Calu3 (cell line): ENCODE data around the gene UBE2F. TPM values are rescaled to one million over a fixed set of nuclear protein-coding genes. Genes with fewer than 3 reads are reported as not detected.

Experiments used
- BruUV-seq: library from RNA; stranded (reverse); fragments of 400-500 nt; replicated peaks from 2 replicates; lab custom pipeline; 2021; lab: Mats Ljungman, UMichigan
- CTCF ChIA-PET: fragments of 300-600 bp; sonication (Branson Sonifier 250); formaldehyde crosslinking; loops from one replicate; lab custom pipeline; 2022; ENCODE audit warnings: antibody characterized with exemption; lab: Charles Lee
- DNase-seq: peaks from one replicate; pipeline ENCODE4 v3.0.0; 2022
- H3K27ac Mint-ChIP-seq: one replicate; pipeline ENCODE4 v1.8.0; 2022; ENCODE audit warnings: mixed read lengths; ENCODE audit not compliant: unreplicated experiment
- H3K27me3 Mint-ChIP-seq: one replicate; pipeline ENCODE4 v1.8.0; 2022; ENCODE audit warnings: mixed read lengths; ENCODE audit not compliant: unreplicated experiment
- H3K36me3 Mint-ChIP-seq: one replicate; pipeline ENCODE4 v1.8.0; 2022; ENCODE audit warnings: mild to moderate bottlenecking, moderate library complexity, mixed read lengths; ENCODE audit not compliant: insufficient read depth, unreplicated experiment
- H3K4me1 Mint-ChIP-seq: one replicate; pipeline ENCODE4 v1.8.0; 2022; ENCODE audit warnings: mild to moderate bottlenecking, low read depth, mixed read lengths; ENCODE audit not compliant: unreplicated experiment
- H3K4me3 Mint-ChIP-seq: one replicate; pipeline ENCODE4 v1.8.0; 2022; ENCODE audit warnings: mild to moderate bottlenecking, low read depth, moderate library complexity, mixed read lengths; ENCODE audit not compliant: unreplicated experiment
- H3K9me3 Mint-ChIP-seq: one replicate; pipeline ENCODE4 v1.8.0; 2022; ENCODE audit warnings: low read depth, mixed read lengths; ENCODE audit not compliant: unreplicated experiment
- CTCF ChIP-seq: fragments of 200-600 bp; IDR thresholded peaks from one replicate; pipeline ENCODE4 v1.8.0; 2022; ENCODE audit warnings: antibody characterized with exemption; ENCODE audit not compliant: unreplicated experiment
- intact Hi-C: fragments of 100-400 bp; cut with micrococcal nuclease; formaldehyde crosslinking; loops from one replicate; pipeline ENCODE4 v1.10.0; 2022; ENCODE audit not compliant: unreplicated experiment
- total RNA-seq: library from RNA; stranded (reverse); gene quantifications from 2 replicates; pipeline ENCODE4 v1.2.3, GENCODE V29; 2022

UBE2F gene
- total RNA-seq, 1 experiment from 2014 or later: 40.1 TPM

- Mint-ChIP-seq H3K4me3 (no peak overlapping the region), H3K4me1 (no peaks in the 10 kb centered on the region), H3K27ac (no peak overlapping the region), H3K9me3 (no peaks in the 10 kb centered on the region), H3K27me3 (no peaks in the 10 kb centered on the region), H3K36me3 (peaks cover 11% of the 10 kb centered on the region)
- intact Hi-C loops: no loop called here
- DNase-seq: no peak
- CTCF ChIA-PET: no interaction called here
- TF ChIP-seq CTCF: no peak
- no TSS peak for BruUV-seq
Observed at GRCh38 chr2:237997521-237997920, 30.7 kb downstream of the UBE2F start.

DNA sequence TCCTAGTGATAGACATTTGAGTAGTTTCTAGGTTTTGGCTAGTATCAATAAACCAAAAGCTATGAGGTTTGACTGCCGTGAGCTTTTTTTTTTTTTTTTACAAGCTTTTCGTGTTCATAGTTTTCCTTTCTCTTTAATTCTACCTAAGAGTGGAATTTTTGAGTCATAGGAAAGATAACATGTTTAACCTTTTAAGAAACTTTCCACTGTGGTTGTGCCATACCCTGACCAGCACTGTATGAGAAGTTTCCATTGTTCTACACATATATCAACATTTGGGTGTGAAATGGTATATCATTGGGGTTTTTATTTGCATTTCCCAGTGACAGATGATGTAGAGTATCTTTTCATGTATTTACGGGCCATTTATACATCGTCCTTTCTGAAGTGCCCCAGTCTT, 31.7 kb downstream of the UBE2F start:
- BruUV-seq: no TSS peak
- Mint-ChIP-seq H3K4me3 (no peak overlapping the region), H3K27me3 (no peaks in the 10 kb centered on the region), H3K27ac (no peak overlapping the region), H3K4me1 (no peaks in the 10 kb centered on the region), H3K36me3 (peaks cover 11% of the 10 kb centered on the region), H3K9me3 (no peaks in the 10 kb centered on the region)
- CTCF ChIA-PET: no interaction called here
- no peak for DNase-seq
- no peak for TF ChIP-seq CTCF
- intact Hi-C loops: no loop called here

GRCh38 chr2:238003234-238004031, 36.6 kb downstream of the UBE2F start:
- TF ChIP-seq CTCF: no peak
- H3K4me3 Mint-ChIP-seq: no peak overlapping the region
- DNase-seq: no peak
- no peak overlapping the region for H3K27ac Mint-ChIP-seq
- H3K4me1 Mint-ChIP-seq: no peaks in the 10 kb centered on the region
- H3K27me3 Mint-ChIP-seq: no peaks in the 10 kb centered on the region
- CTCF ChIA-PET: no interaction called here
- no TSS peak for BruUV-seq
- intact Hi-C loops: no loop called here
- H3K9me3 Mint-ChIP-seq: no peaks in the 10 kb centered on the region
- no peaks in the 10 kb centered on the region for H3K36me3 Mint-ChIP-seq

- Mint-ChIP-seq H3K36me3 (no peaks in the 10 kb centered on the region), H3K27ac (no peak overlapping the region), H3K4me1 (no peaks in the 10 kb centered on the region), H3K9me3 (no peaks in the 10 kb centered on the region), H3K27me3 (no peaks in the 10 kb centered on the region), H3K4me3 (no peak overlapping the region)
- BruUV-seq: no TSS peak
- CTCF ChIA-PET: no interaction called here
- no peak for DNase-seq
- no peak for TF ChIP-seq CTCF
- intact Hi-C loops: no loop called here
Observed at GRCh38 chr2:238004077-238004830, 37.4 kb downstream of the UBE2F start.
